ENCODE data around the gene NME3. TPM values are rescaled to one million over a fixed set of nuclear protein-coding genes. Genes with fewer than 3 reads are reported as not detected.

Gene NME3
- total and polyA plus RNA-seq, 9 of the 15 experiments (the other 6 are each of a cell fraction or from before 2014, with no cell fraction given): 0.68 to 76.3 (median 11.5) TPM

DNA sequence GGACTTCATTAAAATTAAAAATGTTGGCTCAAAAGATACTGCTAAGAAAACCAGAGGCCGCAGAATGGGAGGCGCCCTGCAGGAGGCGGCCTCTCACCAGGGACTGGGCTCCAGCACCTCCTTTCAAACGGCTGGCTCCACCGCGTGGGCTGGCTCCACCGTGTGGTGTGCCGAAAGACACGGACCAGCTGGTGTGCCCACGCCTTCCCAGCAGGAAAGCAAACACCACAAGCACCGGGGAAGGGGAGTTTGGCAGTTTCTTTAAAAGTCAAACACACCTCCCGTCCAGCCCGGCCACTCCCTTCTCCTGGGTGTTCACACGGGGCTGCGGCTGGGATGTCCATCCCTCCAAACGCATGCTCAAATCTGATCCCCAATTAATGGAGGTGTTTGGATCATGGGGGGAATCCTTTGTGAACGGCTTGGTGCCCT, 41.4 kb upstream of the NME3 start (continued):
- TF ChIP-seq RCOR1 (IDR thresholded peaks at IDR 0.05; ENCODE audit: borderline replicate concordance in 1 of 2, low read depth in 2 of 2, low read length in 2 of 2) (no peak), PRMT5 (CRISPR knock-in tag; IDR thresholded peaks at IDR 0.05) (no peak), ZNF146 (CRISPR knock-in tag; IDR thresholded peaks at IDR 0.05; ENCODE audit: unreplicated experiment) (no peak), CHD4 (IDR thresholded peaks at IDR 0.05; ENCODE audit: insufficient read depth, insufficient replicate concordance, low read depth, low read length, poor library complexity, severe bottlenecking) (no peak), RBFOX2 (IDR thresholded peaks at IDR 0.05; ENCODE audit: low read depth, low read length) (no peak), RNF2 (IDR thresholded peaks at IDR 0.05) (no peak), RFX7 (CRISPR knock-in tag; IDR thresholded peaks at IDR 0.05) (no peak)
- TF ChIP-seq, protein P1, sequence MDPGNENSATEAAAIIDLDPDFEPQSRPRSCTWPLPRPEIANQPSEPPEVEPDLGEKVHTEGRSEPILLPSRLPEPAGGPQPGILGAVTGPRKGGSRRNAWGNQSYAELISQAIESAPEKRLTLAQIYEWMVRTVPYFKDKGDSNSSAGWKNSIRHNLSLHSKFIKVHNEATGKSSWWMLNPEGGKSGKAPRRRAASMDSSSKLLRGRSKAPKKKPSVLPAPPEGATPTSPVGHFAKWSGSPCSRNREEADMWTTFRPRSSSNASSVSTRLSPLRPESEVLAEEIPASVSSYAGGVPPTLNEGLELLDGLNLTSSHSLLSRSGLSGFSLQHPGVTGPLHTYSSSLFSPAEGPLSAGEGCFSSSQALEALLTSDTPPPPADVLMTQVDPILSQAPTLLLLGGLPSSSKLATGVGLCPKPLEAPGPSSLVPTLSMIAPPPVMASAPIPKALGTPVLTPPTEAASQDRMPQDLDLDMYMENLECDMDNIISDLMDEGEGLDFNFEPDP (CRISPR knock-in tag; IDR thresholded peaks at IDR 0.05): no peak
- TF ChIP-seq, protein P2, sequence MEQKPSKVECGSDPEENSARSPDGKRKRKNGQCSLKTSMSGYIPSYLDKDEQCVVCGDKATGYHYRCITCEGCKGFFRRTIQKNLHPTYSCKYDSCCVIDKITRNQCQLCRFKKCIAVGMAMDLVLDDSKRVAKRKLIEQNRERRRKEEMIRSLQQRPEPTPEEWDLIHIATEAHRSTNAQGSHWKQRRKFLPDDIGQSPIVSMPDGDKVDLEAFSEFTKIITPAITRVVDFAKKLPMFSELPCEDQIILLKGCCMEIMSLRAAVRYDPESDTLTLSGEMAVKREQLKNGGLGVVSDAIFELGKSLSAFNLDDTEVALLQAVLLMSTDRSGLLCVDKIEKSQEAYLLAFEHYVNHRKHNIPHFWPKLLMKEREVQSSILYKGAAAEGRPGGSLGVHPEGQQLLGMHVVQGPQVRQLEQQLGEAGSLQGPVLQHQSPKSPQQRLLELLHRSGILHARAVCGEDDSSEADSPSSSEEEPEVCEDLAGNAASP (IDR thresholded peaks at IDR 0.05): no peak
